HepG2 (cell line): ENCODE results near the gene KCNMA1. TPM values are rescaled to one million over a fixed set of nuclear protein-coding genes. Genes with fewer than 3 reads are reported as not detected.

ENCODE experiments used
- ATAC-seq: fragments of 200-7000 bp; cut with Tn5 transposase; 3 replicates; pipeline ENCODE4 v1.9.1; 2020; ENCODE audit warnings: mild to moderate bottlenecking, moderate library complexity
- BruUV-seq: library from RNA; stranded (reverse); fragments of 400-500 nt; replicated peaks from 2 replicates; lab custom pipeline; 2021; lab: Mats Ljungman, UMichigan
- CTCF ChIA-PET: fragments of 300-600 bp; formaldehyde crosslinking; extraction: SDS; loops from one replicate; lab custom pipeline; 2021; ENCODE audit warnings: low total read pairs, inconsistent platforms, low intra/inter-chr PET ratio; lab: Yijun Ruan, JAX
- POLR2A ChIA-PET: fragments of 350-600 bp; sonication (Branson Sonifier 250); formaldehyde crosslinking; loops from one replicate; lab custom pipeline; 2020; ENCODE audit warnings: antibody characterized with exemption, inconsistent platforms; lab: Yijun Ruan, JAX
- DNase-seq: peaks from one replicate; pipeline ENCODE4 v3.0.0-alpha.2; 2015; ENCODE audit warnings: low spot score
- FAIRE-seq: peaks from 3 replicates; lab custom pipeline; 2011; peaks lifted over from hg19 to GRCh38; lab: Jason Lieb, UNC
- H2AFZ ChIP-seq: one replicate; pipeline ENCODE4 v1.6.1; 2011; ENCODE audit warnings: low read length, inconsistent platforms
- H3K27ac ChIP-seq: fragments of 300-600 bp; 3 replicates; pipeline ENCODE4 v1.8.0; 2011; ENCODE audit warnings: mixed run types, mild to moderate bottlenecking, mixed read lengths, low read length, inconsistent platforms; ENCODE audit not compliant: insufficient read depth; ENCODE audit errors: extremely low read length
- H3K27me3 ChIP-seq, 2 experiments: fragments of 200-600 bp in 1 of 2; 2 replicates in 1 of 2; 3 replicates in 1 of 2; pipeline versions ENCODE4 v1.6.0 to v1.8.0; 2011; ENCODE audit warnings: low read length in 2 of 2, mild to moderate bottlenecking in 2 of 2, moderate library complexity in 2 of 2, inconsistent platforms in 1 of 2; ENCODE audit not compliant: insufficient read depth in 2 of 2, control insufficient read depth in 1 of 2
- H3K36me3 ChIP-seq, 2 experiments: fragments of 200-600 bp in 1 of 2; replicated peaks in 1 of 2; 2 replicates in 1 of 2; 3 replicates in 1 of 2; pipeline versions ENCODE4 v1.5.1 to v1.8.0; 2011; ENCODE audit warnings: low read length in 2 of 2, inconsistent platforms in 1 of 2; ENCODE audit not compliant: insufficient read depth in 2 of 2, control insufficient read depth in 1 of 2
- H3K4me1 ChIP-seq: 2 replicates; pipeline ENCODE4 v1.5.1; 2012; ENCODE audit warnings: low read length, inconsistent platforms; ENCODE audit not compliant: insufficient read depth
- H3K4me2 ChIP-seq: 2 replicates; pipeline ENCODE4 v1.6.0; 2011; ENCODE audit warnings: low read depth, low read length, inconsistent platforms
- H3K4me3 ChIP-seq, 3 experiments: fragments of 200-600 bp in 1 of 3; sonication (generic), shearing (Covaris generic) in 1 of 3; replicated peaks in 1 of 3; 2 replicates each; pipeline ENCODE4 v1.5.1; 2011 to 2016; ENCODE audit warnings: low read length in 3 of 3, inconsistent platforms in 2 of 3, low read depth in 2 of 3, mild to moderate bottlenecking in 2 of 3, control low read depth in 1 of 3, mixed read lengths in 1 of 3; ENCODE audit not compliant: insufficient read depth in 1 of 3
- H3K79me2 ChIP-seq: one replicate; pipeline ENCODE4 v1.6.1; 2011; ENCODE audit warnings: low read length, inconsistent platforms; ENCODE audit not compliant: insufficient read depth
- H3K9ac ChIP-seq: 2 replicates; pipeline ENCODE4 v1.6.0; 2011; ENCODE audit warnings: mild to moderate bottlenecking, low read depth, low read length, inconsistent platforms; ENCODE audit not compliant: insufficient read depth
- H3K9me3 ChIP-seq: 2 replicates; pipeline ENCODE4 v1.5.1; 2012; ENCODE audit warnings: mild to moderate bottlenecking, low read length
- H4K20me1 ChIP-seq: 2 replicates; pipeline ENCODE4 v1.6.0; 2011; ENCODE audit warnings: inconsistent platforms, mild to moderate bottlenecking, low read length, moderate library complexity; ENCODE audit not compliant: insufficient read depth
- GRHL1 ChIP-seq: sonication (generic); formaldehyde crosslinking; conservative IDR thresholded peaks from 2 replicates; pipeline ENCODE4 v1.8.0; 2022; ENCODE audit warnings: missing genetic modification reagents
- ISL2 ChIP-seq: sonication (generic); formaldehyde crosslinking; IDR thresholded peaks from 2 replicates; pipeline ENCODE4 v1.5.0; 2020; ENCODE audit warnings: missing genetic modification reagents
- PHF21A ChIP-seq: sonication (generic); formaldehyde crosslinking; IDR thresholded peaks from 2 replicates; pipeline ENCODE4 v1.5.0; 2020; ENCODE audit warnings: mild to moderate bottlenecking, missing genetic modification reagents
- SIN3B ChIP-seq: fragments of 150-350 bp; IDR thresholded peaks from 2 replicates; pipeline ENCODE4 v1.6.1; 2014; ENCODE audit warnings: low read length
- SNAPC4 ChIP-seq: sonication (generic); formaldehyde crosslinking; IDR thresholded peaks from 2 replicates; pipeline ENCODE4 v1.4.0; 2020; ENCODE audit warnings: mild to moderate bottlenecking, missing genetic modification reagents
- SP1 ChIP-seq, 2 experiments: fragments of 450-650 bp in 1 of 2; sonication (generic) in 1 of 2; formaldehyde crosslinking in 1 of 2; IDR thresholded peaks; 2 replicates each; pipeline versions ENCODE4 v1.4.0 to v1.6.1; 2016 to 2020; ENCODE audit warnings: missing genetic modification reagents in 1 of 2
- TBX2 ChIP-seq: sonication (generic); formaldehyde crosslinking; IDR thresholded peaks from 2 replicates; pipeline ENCODE4 v1.5.0; 2020; ENCODE audit warnings: missing genetic modification reagents, mild to moderate bottlenecking, borderline replicate concordance
- ZC3H13 ChIP-seq: sonication (generic); formaldehyde crosslinking; IDR thresholded peaks from 2 replicates; pipeline ENCODE4 v1.8.1; 2023; ENCODE audit warnings: mild to moderate bottlenecking, missing genetic modification reagents, moderate library complexity
- ZNF225 ChIP-seq: sonication (generic); formaldehyde crosslinking; IDR thresholded peaks from 2 replicates; pipeline ENCODE4 v1.4.0; 2020; ENCODE audit warnings: mild to moderate bottlenecking, missing genetic modification reagents
- ZNF24 ChIP-seq: fragments of 450-650 bp; IDR thresholded peaks from 2 replicates; pipeline ENCODE4 v1.6.1; 2017; ENCODE audit warnings: antibody characterized with exemption, mild to moderate bottlenecking
- ZNF33A ChIP-seq: sonication (generic); formaldehyde crosslinking; IDR thresholded peaks from 2 replicates; pipeline ENCODE4 v1.5.1; 2020; ENCODE audit warnings: missing genetic modification reagents, mild to moderate bottlenecking, moderate library complexity, borderline replicate concordance
- ZNF713 ChIP-seq: sonication (generic); formaldehyde crosslinking; IDR thresholded peaks from 2 replicates; pipeline ENCODE4 v1.4.0; 2020; ENCODE audit warnings: mild to moderate bottlenecking, missing genetic modification reagents
- WGBS: methylation state at CpG from one replicate; pipeline ENCODE4 v1.1.6; 2017; ENCODE audit warnings: low lambda C conversion rate; 5-methylcytosine and 5-hydroxymethylcytosine counted together
- in situ Hi-C: cut with HindIII; loops from 2 replicates; pipeline ENCODE4 v1.10.0; 2017; ENCODE audit warnings: low pct_unique_long_range_greater_than_20kb; ENCODE audit not compliant: extremely low pct_ligation_motif_present
- intact Hi-C: fragments of 100-400 bp; cut with micrococcal nuclease; formaldehyde crosslinking; loops from one replicate; pipeline ENCODE4 v1.10.0; 2022; ENCODE audit not compliant: unreplicated experiment
- polyA plus RNA-seq, 8 experiments: library from polyadenylated mRNA; depleted of rRNA in 3 of 8; stranded (reverse) in 7 of 8; unstranded in 1 of 8; fragments of >200 nt; fragmentation: Illumina TruSeq in 4 of 8; extraction: Trizol in 4 of 8; gene quantifications; 2 replicates each; pipeline versions ENCODE4 v1.2.1 to v1.2.3, GENCODE V29; 2011 to 2016; ENCODE audit warnings: low read depth in 4 of 8, missing spikeins in 1 of 8, mixed read lengths in 1 of 8; ENCODE audit not compliant: insufficient read depth in 1 of 8
- total RNA-seq, 5 experiments: library from RNA; depleted of rRNA; stranded (reverse); fragments of >200 nt; fragmentation: Illumina TruSeq; extraction: Trizol; gene quantifications; 2 replicates each; pipeline ENCODE4 v1.2.3, GENCODE V29; 2016; ENCODE audit warnings: low read depth in 1 of 5
- TF ChIP-seq, protein P1 (sequence below): sonication (generic); formaldehyde crosslinking; IDR thresholded peaks from 2 replicates; pipeline ENCODE4 v1.9.0; 2021; ENCODE audit warnings: missing genetic modification reagents, borderline replicate concordance

Gene KCNMA1
- total and polyA plus RNA-seq, 2 of the 13 experiments (the other 11 are each of a cell fraction or from before 2014, with no cell fraction given) = 0.02 TPM; not detected in 1

DNA sequence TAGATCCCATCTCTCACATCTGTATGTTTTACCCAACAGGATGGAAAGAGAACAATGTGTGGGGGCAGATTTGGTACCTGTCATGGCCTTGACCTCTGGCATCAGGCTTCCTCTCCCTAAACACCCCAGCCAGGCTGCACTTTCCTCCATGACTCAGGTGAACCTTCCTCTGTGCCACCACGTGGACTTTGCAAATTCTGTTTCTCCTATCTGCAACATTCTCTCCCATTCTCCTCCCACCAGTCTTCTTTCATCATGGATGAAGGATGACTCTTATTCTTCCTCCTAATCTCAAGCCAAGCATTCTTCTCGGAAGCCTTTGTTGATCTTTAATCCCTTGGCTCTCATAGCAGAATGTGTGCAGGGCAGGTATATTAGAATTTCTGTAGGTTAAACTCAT, 355.4 kb downstream of the KCNMA1 start (continued):
- TF ChIP-seq, protein P1, sequence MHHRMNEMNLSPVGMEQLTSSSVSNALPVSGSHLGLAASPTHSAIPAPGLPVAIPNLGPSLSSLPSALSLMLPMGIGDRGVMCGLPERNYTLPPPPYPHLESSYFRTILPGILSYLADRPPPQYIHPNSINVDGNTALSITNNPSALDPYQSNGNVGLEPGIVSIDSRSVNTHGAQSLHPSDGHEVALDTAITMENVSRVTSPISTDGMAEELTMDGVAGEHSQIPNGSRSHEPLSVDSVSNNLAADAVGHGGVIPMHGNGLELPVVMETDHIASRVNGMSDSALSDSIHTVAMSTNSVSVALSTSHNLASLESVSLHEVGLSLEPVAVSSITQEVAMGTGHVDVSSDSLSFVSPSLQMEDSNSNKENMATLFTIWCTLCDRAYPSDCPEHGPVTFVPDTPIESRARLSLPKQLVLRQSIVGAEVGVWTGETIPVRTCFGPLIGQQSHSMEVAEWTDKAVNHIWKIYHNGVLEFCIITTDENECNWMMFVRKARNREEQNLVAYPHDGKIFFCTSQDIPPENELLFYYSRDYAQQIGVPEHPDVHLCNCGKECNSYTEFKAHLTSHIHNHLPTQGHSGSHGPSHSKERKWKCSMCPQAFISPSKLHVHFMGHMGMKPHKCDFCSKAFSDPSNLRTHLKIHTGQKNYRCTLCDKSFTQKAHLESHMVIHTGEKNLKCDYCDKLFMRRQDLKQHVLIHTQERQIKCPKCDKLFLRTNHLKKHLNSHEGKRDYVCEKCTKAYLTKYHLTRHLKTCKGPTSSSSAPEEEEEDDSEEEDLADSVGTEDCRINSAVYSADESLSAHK = no peak
- TF ChIP-seq, all 625 proteins: peak for 0

GRCh38 chr10:77281719-77282118, 355.9 kb downstream of the KCNMA1 start:
- DNase-seq (no peak), ATAC-seq (no peak), FAIRE-seq (no peak)
- Histone ChIP-seq H3K27ac (no peak overlapping the region), H4K20me1 (no peaks in the 10 kb centered on the region), H2AFZ (no peak overlapping the region), H3K9ac (no peak overlapping the region), H3K4me1 (no peaks in the 10 kb centered on the region), H3K79me2 (no peaks in the 10 kb centered on the region), H3K36me3 (no peaks in the 10 kb centered on the region), H3K4me3 (no peak overlapping the region), H3K9me3 (no peaks in the 10 kb centered on the region), H3K4me2 (no peak overlapping the region), H3K27me3 (0 out of 5 replicates have a peak, but pooled peaks cover 0 to 4% of the 10 kb centered on the region in 2 experiments)
- no TSS peak for BruUV-seq
- 58% methylated on average over 4 of the region's 4 CpGs for WGBS
- in situ Hi-C loops = no loop called here
- POLR2A ChIA-PET = no interaction called here
- intact Hi-C loops = no loop called here
- CTCF ChIA-PET = no interaction called here
- TF ChIP-seq TBX2 (no peak), ZNF24 (no peak), SNAPC4 (CRISPR knock-in tag) (no peak), SP1 (IDR thresholded peaks at IDR 0.05) (no peak), SP1 (CRISPR knock-in tag; IDR thresholded peaks at IDR 0.05) (no peak), SIN3B (no peak), ZNF713 (no peak), GRHL1 (CRISPR knock-in tag) (no peak), ISL2 (no peak), ZNF33A (CRISPR knock-in tag) (no peak), ZNF225 (CRISPR knock-in tag) (no peak), PHF21A (CRISPR knock-in tag) (no peak), ZC3H13 (no peak)
